NCI-H187 (cell line): ENCODE results near the gene SCGB3A2.
"Not testable (repeated sequence)": the region's sequence is repeated elsewhere in the genome, so short reads cannot be mapped to it uniquely, and the experiment has no call there.

Experiments used
- DNase-seq, 2 experiments: peaks; one replicate each; lab custom pipeline; 2025; lab: John Stamatoyannopoulos, UW

Gene SCGB3A2

DNA sequence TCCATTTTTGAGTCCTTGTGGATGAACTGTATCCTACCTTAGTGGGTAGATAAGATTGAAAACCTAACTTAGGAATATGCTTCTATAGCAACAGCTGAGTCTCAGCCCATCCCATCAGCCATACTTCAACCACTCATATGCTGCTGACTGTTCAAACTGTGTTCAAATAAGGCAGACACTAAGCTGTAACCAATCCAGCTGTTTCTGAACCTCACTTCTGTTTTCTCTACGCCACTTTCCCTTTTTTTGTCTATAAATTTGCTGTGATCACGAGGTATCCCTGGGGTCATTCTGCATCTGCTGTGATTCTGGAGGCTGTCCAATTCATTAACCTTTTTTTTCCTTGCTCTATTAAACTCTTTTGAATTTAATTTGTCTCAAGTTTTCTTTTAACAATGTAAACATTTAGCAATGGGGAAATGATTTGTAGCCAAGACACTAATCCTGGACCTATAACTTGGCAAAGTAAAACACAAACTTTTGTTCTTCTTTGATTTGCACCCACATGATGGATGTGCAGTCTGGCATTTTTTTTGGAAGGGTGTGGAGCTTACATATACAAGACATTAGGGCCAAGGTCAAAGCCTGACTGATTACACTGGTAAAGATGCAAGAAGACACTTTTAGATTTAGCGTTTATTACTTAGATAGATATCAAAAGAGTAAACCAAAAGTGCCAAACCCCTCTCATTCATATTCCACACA lies 14.9 kb upstream of the SCGB3A2 start:
- no peak for DNase-seq

DNA sequence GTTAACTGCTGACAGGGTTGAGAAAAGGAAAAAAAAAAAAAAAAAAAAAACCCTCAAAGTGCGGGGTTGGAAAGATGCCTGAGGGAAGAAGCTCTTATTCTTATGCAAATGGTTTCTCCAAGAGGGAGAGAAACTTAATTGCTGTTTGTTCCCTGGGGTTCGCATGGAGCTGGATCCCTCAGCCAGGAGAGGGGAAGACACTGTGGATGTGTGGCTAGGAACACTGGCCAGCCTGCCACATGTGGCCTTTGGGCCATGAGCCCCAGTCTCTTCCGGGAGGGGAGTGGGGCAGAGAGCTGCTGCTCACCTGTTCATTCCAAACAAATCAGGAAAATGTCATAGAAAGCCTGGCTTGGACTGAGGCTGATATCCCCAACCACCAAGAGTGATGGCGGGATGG lies 9.4 kb upstream of the SCGB3A2 start:
- DNase-seq = no peak

DNA sequence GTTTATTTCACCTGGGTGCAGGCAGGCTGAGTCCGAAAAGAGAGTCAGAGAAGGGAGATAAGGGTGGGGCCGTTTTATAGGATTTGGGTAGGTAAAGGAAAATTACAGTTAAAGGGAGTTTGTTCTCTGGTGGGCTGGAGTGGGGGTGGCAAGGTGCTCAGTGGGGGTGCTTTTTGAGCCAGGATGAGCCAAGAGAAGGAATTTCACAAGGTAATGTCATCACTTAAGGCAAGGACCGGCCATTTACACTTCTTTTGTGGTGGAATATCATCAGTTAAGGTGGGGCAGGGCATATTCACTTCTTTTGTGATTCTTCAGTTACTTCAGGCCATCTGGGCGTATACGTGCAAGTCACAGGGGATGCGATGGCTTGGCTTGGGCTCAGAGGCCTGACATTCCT lies 8.6 kb upstream of the SCGB3A2 start:
- DNase-seq = not testable (repeated sequence)

DNA sequence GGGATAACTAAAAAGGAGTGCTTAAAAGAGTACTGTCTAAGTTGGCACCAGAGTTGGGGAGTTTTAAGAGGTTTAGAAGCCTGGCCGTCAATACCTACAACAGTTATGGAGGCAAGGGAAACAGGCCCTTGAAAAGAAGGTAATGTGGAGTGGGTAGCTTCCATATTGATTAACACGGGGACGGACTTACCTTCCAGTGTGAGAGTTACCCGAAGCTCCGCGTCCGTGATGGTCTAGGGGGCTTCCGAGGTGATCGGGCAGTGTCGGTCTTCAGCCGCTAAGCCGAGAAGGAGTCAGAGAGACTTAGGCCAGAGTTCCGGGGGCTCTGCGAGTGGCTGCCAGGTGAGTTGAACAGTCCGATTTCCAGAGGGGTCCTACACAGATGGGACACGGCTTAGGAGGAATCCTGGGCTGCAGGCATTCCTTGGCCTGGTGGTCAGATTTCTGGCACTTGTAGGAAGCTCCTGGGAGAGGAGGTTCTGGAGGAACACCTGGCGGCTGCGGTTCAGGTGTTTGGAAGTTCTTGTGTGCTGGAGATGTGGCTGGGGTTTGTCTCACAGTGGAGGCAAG lies 6.4 kb upstream of the SCGB3A2 start:
- not testable (repeated sequence) for DNase-seq

DNA sequence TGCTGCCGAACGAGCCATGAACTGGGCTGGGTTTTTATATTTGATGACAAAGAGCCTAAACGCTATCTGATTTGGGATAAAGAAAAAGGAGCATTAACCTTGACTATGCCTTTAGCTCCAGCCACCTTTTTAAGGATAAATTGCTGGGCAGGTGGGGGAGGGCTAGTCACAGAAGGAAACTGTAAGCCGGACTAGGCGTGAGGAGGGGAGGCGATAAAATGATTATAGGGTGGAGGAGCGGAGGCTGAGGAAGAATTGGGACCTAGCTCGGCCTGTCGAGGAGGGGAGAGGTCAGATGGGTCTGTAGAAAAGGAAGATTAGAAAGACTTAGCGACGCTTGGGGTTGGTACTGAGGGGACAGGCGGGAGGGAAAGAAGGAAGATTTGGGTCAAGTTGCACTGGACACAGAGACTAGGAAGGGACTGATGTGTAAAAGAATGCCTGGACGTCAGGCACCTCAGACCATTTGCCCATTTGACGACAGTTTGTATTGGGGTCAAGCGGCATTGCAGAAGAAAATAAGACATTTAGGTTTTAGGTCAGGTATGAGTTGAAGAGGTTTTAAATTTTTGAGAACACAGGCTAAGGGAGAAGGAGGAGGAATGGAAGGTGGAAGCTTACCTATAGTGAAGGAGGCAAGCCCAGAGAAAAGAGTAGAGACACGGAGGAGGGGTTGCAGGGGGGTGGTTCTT lies 5.6 kb upstream of the SCGB3A2 start:
- DNase-seq = not testable (repeated sequence)

DNA sequence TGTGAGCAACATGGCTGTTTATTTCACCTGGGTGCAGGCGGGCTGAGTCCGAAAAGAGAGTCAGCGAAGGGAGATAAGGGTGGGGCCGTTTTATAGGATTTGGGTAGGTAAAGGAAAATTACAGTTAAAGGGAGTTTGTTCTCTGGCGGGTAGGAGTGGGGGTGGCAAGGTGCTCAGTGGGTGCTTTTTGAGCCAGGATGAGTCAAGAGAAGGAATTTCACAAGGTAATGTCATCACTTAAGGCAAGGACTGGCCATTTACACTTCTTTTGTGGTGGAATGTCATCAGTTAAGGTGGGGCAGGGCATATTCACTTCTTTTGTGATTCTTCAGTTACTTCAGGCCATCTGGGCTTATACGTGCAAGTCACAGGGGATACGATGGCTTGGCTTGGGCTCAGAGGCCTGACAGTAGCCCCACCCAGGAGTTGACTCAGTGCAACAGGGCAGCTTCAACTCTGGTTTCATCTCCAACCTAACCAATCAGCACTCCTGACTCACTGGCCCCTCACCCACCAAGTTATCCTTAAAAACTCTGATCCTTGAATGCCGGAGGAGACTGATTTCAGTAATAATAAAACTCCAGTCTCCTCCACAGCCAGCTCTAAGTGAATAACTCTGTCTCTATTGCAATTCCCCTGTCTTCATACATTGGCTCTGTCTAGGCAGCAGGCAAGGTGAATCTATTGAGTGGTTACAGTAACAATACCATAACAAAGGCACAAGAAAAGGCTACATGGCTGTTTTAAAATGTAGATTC lies 4.2 kb upstream of the SCGB3A2 start:
- not testable (repeated sequence) for DNase-seq

DNA sequence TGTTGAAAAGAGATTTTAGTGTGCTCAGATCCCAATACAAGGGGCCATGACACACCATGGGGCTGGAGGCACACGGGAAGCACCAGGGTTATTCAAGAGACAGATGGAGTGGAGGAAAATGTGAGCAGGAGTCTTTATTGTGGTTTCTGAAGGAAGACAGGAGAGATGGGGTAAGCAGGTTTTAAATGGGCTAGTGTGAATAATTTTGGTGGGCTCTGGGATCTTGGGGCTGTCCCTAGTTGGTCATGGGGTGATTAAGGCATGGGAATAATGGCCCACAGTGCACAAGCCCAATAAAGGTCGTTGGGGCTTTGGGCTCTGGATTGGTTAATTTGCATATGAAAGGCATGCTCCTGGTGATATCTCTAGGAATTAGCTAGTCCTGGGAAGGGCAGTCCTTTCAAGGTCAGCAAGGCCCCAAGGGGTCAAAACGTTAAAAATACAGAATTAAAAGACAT lies 3.6 kb upstream of the SCGB3A2 start:
- DNase-seq = no peak

DNA sequence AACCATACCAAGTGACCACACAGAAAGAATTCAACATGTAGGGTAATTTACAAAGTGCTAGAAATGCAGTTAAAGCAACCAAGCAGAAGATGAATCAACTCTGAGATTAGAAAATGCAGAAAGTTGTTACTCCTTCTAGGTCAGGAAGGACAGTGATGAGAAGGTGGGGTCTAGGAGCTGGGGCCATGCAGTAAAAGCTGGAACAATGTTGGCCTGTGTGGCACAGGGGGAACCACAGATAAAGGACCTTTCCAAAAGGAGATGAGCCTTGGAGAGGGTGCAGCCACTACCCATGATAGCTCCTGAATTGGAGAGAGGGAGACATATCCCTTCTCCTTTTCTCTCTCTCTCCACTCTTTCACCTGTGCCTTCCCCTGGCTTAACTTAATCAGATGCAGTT lies 2.4 kb upstream of the SCGB3A2 start:
- DNase-seq = no peak

DNA sequence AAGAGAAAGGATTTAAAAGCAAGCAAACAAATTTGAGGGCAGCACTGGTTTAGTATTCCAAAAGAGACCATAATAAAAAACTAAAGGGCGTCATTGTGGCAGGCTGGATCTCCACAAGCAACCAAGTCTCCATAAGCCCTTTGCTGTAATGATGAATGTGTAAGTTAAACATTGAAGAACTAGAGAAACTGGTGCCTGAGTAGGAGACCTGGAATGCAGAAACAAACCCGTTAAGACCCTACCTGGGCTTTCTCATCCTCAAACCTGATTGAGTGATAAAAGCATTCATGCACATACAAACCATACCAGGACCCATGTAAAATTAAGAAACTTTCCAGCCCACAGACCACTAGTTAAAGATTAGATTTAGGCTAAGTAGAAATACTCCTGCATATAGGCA lies 1.9 kb upstream of the SCGB3A2 start:
- no peak for DNase-seq

DNA sequence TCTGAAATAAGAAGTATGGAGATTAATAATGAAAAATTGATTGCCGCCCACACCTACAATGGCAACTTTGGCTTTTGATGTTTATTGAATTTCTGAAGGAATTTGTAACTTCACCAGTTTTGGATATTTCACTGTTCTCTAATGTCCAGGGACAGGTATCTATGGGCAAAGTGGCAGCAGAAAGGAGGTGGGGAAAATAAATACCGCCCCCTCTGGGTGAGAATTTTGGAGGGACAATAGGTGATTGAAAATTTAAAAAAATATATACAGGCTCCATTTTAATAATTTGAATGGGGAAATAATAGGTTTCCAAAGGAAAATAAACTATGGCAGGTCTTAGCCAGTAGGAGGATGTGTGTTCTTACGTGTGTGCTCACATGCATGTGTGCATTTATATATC lies 1.3 kb downstream of the SCGB3A2 start:
- no peak for DNase-seq

DNA sequence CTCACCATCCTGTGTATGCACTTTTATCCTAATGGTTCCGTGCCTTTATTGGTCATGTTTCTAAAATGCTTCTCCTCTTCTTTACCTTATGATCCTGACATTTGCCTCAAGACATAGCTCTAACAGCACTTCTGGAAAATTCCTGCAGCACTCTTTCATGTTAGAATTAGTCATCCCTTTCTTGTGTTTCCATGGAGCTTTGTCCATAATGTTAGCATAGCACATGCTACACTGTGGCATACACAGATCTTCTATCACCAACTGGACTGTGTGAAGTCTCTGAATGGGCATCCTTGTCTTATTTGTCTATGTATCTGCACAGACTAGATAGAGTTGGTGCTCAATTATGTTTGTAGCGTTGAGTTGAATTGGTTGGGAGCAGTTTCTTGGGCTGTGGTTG lies 2.0 kb downstream of the SCGB3A2 start:
- DNase-seq = no peak

DNA sequence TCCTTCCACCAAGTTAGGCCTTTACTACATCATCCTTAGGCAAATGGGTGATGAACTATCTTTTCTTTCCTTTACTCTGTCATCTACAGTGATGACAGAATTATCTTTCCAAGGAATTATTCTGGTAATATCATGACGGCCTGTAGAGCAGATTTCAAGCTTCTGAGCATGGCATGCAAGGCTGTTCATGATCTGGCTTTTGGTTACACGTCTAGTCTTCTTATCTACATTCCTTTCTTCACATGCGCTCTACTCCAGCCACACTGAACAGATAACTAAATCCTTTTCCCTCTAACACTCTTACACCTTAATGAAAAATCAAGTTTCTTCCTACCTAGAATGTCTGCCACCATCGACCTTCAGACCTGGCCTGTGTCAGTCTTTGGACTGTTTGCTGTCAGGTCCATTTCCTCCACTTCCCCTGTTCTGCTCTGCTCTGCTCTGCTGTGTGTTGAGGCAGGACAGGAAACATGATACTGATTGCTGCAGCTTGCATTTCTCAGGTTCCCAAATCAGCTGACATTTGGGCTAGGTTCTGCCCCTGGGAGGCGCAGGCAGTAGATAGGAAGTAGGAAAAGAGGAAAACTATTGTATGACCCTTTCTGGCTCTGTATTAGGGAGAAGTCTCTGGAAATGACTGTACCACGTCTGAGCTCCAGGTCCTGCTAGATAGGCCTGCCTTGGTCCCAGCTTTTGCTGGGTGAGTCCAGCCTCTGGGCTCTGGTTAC lies 4.2 kb downstream of the SCGB3A2 start:
- DNase-seq = no peak

DNA sequence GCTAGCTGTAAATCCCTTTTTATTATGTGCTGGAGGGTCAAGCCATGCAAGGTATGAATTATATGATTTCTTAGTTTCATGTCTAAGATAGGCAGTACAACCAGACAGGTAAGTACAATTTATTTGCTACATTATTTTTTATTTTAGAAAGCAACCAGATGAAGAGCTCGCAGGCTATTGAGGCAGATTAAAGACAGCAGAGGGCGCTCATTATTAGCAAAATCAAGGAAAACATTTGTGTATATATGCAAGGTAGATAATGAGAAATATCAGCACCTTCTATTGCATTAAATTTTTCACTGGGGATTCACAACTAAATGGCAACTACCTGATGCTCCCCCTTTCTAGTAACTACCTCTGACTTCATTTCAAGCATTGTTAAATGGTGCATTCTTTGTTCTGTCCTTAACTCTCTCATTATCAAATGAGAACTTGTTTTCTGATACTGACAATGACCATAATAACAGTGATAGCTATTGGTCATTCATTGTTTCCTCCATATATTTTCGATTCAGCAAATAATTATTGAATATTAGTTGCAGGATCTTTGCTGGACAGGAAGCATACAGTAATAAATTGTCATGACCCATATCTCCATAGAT lies 8.6 kb downstream of the SCGB3A2 start:
- no peak for DNase-seq

DNA sequence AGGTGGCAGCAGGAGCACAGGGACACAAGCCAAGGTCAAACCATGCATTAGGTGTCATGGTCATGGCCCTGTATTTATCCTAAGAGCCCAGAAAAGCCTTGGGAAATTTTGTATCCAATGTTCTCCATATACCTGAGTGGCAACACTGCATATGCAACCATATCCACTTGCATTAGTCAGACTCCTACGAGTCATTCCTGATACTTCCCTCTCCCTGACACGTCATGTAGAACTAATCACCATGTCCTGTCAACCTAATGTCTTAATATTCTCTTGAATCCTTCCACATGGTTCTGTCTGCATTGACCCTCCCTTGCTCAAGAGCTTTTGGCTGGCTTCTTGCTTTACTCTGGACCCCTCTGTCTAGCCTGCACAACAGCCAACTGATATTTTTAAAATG lies 9.4 kb downstream of the SCGB3A2 start:
- no peak for DNase-seq

DNA sequence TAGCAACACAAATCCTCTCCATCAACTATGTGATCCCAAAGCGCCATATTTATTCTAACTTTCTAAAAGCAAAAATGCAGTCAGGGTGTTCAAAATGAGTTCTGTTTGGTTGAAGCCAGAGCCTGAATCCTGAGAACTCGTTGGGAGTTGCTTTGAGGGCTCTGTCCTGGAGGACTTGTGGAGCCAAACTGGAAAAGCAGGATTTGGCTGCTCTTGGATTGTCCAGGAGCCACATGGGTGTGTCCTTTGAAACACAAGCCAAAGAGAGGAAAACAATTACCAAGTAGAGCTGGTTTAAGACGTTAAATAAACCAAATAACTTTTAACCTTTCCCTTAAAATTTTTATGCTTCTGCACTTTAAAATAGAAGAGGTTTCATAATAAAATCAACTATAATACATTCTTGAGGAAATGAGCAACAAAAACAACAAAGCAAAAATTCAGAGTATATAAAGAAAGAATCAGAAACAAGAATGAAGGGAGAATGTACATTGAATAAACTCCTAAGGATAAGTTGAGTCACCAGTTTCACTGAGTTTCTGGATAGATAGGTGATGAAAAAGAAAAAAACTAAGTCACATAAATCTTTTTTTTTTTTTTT lies 14.3 kb downstream of the SCGB3A2 start:
- no peak for DNase-seq

DNA sequence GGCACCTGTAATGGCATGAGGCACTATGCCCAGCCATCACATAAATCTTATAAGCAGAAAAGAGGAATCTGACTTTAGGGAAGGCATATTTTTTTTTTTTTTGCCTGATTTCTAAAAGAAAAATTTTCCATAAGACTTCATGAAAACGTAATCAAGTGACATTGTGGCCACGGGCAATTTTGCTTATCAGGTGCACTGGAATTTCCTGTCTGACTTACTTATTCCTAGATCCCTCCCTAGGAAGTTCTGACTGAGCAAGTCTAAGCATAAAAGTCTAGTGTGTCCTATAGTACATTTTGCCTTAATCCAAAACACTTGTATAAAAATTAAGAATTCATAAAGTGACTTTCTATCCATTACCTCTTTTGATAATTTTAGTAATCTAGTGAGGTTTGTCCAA lies 15.3 kb downstream of the SCGB3A2 start:
- no peak for DNase-seq

DNA sequence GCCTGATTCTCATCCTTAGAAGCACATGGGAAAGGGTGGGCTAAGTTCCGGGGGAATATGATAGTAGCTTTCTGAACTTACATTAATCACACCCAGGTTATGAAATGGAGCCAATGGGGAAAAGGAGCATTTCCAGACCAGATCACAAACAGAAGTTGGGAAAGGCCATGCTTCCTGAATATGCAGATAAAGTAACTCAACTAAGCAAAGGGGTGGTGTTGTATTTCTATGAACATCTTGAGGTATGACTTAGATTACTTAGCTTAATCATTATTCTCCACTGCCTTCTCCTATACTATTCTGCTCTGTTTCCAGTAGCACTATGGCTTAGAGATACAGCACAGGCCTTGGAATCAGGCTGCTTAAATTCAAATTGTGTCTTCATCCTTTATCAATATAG lies 17.4 kb downstream of the SCGB3A2 start:
- no peak for DNase-seq

DNA sequence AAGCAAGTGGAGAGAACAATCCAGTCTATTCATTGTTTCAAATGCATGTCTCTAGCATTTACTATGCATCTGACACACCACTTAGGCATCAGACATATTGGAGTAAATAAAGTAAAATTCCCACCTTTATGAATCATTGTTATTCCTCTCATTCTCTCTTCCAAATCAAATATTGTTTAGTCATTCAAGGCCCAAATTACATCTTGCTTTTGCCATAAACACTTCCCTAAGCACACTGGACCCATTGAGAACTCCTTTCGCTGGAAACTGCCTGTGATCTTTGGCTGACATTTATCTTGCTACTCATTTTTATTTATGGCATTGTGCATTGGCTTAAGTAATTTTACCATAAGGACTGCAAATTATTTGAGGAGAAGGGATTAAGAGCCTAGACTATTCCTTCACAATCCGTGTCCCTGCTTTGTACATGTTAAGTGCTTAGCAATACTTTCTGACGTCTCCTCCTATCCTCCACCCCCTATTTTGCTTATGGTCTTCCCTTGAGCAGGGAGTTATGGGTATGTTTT lies 20.4 kb downstream of the SCGB3A2 start:
- DNase-seq = no peak

DNA sequence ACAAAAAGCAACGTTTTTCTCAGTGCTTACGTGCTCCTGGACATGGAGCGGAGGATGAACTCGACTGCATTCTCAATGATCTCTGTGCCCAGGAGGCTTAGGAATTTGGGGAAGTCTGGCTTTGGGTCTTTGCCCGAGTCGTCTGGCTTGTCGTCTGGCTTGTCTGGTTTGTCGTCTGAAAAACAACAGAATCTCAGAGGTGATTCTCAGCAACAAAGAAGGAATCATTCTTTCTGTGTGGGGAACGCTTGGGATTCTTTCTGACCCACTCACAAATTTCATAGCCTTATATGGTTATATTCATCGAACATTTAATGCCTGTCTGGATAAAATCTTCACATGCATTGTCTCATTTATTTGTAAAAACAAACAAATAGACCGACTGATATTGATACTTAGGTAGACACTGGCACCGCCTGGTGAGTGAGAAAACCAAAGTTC lies 23.1 kb downstream of the SCGB3A2 start:
- DNase-seq = no peak

DNA sequence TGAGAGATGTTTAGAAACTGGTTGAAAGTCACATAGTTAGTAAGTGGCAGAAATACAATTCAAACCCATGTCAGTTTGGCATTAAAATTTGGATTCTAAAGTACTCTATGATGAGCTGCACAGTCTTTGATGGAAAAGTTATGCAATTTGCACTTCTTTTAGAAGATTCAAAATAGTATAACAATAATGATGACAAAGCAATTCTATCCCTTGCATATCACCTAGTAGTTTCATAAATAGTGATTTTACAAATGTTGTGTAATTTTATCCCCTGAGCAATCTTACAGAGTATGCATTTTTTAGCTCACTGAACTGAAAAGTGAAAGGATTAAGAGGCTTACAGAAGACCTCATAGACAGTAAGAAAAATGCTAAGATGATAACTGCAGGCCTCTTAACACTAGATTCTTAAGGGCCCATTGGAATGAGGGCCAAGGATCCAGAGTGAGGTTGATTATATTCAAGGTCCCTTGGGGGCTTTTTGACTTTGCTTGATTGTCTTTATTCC lies 24.2 kb downstream of the SCGB3A2 start:
- DNase-seq = no peak

DNA sequence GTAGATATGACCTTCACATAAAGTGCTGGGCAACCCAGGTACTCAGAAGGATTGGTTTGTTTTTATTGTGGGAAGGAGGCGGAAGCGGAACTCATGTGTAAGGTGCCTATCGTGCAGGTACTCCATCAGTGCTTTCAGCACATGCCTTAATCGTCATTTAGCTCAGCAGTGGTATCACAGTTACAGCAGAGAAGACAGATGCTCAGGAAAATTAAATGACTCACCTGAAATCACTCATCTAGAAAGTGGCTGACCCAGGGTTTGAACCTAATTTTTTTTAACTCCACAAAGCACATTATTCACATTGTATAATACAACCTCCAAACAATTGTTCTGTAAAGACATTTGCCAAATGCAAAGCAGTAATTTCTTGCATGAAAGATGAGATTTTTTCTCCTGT lies 25.6 kb downstream of the SCGB3A2 start:
- no peak for DNase-seq
